T-helper 1 cell treated with Interleukin-12 subunit alpha and Interleukin-12 subunit beta and Interleukin-4 antibody, amounts not matched to agents 30 μg/mL and 1 μg/mL, for 36 hours (primary cell): Measurements from ENCODE around the gene FAM228B.
"Not testable (repeated sequence)": the region's sequence is repeated elsewhere in the genome, so short reads cannot be mapped to it uniquely, and the experiment has no call there.

Source experiments
- H3K27ac Mint-ChIP-seq: one replicate; pipeline ENCODE4 v1.8.0; 2021; ENCODE audit warnings: mild to moderate bottlenecking, mixed read lengths
- H3K27me3 Mint-ChIP-seq: one replicate; pipeline ENCODE4 v1.8.0; 2021; ENCODE audit warnings: low read depth, mixed read lengths
- H3K36me3 Mint-ChIP-seq: one replicate; pipeline ENCODE4 v1.8.0; 2021; ENCODE audit warnings: low read depth, mixed read lengths
- H3K4me1 Mint-ChIP-seq: one replicate; pipeline ENCODE4 v1.8.0; 2021; ENCODE audit warnings: low read depth, mixed read lengths
- H3K4me3 Mint-ChIP-seq: one replicate; pipeline ENCODE4 v1.8.0; 2021; ENCODE audit warnings: mild to moderate bottlenecking, moderate library complexity, mixed read lengths
- H3K9me3 Mint-ChIP-seq: one replicate; pipeline ENCODE4 v1.8.0; 2021; ENCODE audit warnings: mixed read lengths

FAM228B gene

GRCh38 chr2:24086241-24086640, 37.0 kb upstream of the FAM228B start:
- Mint-ChIP-seq H3K4me3 (no peak overlapping the region), H3K4me1 (peaks cover 17% of the 10 kb centered on the region), H3K36me3 (peaks cover 7% of the 10 kb centered on the region), H3K27ac (no peak overlapping the region), H3K9me3 (no peaks in the 10 kb centered on the region), H3K27me3 (no peaks in the 10 kb centered on the region)

DNA sequence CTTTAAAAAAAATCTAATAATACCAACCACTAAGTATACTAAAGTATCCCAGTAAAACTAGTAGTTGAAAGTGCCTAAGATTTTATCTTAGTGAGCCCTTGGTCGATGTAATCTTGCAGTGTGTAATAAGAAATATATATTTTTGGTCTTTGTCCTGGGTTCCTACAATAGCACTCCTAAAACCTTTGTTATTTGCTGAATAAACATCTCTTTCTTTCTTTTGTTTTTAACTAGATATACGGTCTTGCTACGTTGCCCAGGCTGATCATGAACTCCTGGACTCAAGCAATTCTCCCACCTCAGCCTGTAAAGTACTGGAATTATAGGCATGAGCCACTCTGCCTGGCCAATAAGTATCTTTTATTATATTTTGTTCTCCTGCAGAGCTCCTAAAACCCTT, 36.2 kb upstream of the FAM228B start:
- peaks cover 7% of the 10 kb centered on the region for H3K36me3 Mint-ChIP-seq
- no peak overlapping the region for H3K27ac Mint-ChIP-seq
- no peak overlapping the region for H3K4me3 Mint-ChIP-seq
- H3K27me3 Mint-ChIP-seq, result no peaks in the 10 kb centered on the region
- peaks cover 17% of the 10 kb centered on the region for H3K4me1 Mint-ChIP-seq
- no peaks in the 10 kb centered on the region for H3K9me3 Mint-ChIP-seq

GRCh38 chr2:24088821-24089359, 34.4 kb upstream of the FAM228B start:
- Mint-ChIP-seq H3K4me3 (no peak overlapping the region), H3K36me3 (peaks cover 5% of the 10 kb centered on the region)

DNA sequence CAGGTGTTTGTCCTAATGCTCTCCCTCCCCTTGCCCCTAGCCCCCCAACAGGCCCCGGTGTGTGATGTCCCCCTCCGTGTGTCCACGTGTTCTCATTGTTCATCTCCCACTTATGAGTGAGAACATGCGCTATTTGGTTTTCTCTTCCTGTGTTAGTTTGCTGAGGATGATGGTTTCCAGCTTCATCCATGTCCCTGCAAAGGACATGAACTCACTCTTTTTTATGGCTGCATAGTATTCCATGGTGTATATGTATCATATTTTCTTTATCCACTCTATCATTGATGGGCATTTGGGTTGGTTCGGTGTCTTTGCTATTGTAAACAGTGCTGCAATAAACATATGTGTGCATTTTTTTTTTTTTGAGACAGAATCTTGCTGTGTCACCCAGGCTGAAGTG, 30.0 kb upstream of the FAM228B start:
- not testable (repeated sequence) for H3K4me3 Mint-ChIP-seq, H3K27ac Mint-ChIP-seq, H3K9me3 Mint-ChIP-seq, H3K27me3 Mint-ChIP-seq, H3K4me1 Mint-ChIP-seq
- peaks cover 19% of the 10 kb centered on the region for H3K36me3 Mint-ChIP-seq

More at GRCh38 chr2:24088821-24089359, 34.4 kb upstream of the FAM228B start:
- no peaks in the 10 kb centered on the region for H3K27me3 Mint-ChIP-seq
- peaks cover 4% of the 10 kb centered on the region for H3K9me3 Mint-ChIP-seq
- no peak overlapping the region for H3K27ac Mint-ChIP-seq
- H3K4me1 Mint-ChIP-seq, result peaks cover 11% of the 10 kb centered on the region

DNA sequence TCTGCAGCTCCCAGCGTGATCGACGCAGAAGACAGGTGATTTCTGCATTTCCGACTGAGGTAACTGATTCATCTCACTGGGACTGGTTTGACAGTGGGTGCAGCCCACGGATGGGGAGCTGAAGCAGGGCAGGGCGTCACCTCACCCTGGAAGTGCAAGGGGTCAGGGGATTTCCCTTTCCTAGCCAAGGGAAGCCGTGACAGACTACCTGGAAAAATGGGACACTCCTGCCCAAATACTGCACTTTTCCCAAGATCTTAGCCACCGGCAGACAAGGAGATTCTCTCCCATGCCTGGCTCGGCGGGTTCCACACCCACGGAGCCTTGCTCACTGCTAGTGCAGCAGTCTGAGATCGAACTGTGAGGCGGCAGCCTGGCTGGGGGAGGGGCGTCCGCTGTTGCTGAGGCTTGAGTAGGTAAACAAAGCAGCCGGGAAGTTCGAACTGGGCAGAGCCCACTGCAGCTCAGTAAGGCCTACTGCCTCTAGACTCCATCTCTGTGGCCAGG, 28.0 kb upstream of the FAM228B start:
- Mint-ChIP-seq H3K36me3 (peaks cover 20% of the 10 kb centered on the region), H3K9me3 (peaks cover 13% of the 10 kb centered on the region)
- H3K27ac Mint-ChIP-seq, H3K4me3 Mint-ChIP-seq, H3K4me1 Mint-ChIP-seq, H3K27me3 Mint-ChIP-seq: not testable (repeated sequence)

DNA sequence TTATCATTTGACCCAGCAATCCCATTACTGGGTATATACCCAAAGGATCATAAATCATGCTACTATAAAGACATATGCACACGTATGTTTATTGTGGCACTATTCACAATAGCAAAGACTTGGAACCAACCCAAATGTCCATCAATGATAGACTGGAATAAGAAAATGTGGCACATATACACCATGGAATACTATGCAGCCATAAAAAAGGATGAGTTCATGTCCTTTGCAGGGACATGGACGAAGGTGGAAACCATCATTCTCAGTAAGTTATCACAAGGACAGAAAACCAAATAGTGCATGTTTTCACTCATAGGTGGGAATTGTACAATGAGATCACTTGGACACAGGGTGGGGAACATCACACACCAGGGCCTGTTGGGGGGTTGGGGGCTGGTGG, 22.5 kb upstream of the FAM228B start:
- not testable (repeated sequence) for H3K27ac Mint-ChIP-seq, H3K4me3 Mint-ChIP-seq, H3K4me1 Mint-ChIP-seq, H3K27me3 Mint-ChIP-seq
- peaks cover 15% of the 10 kb centered on the region for H3K9me3 Mint-ChIP-seq
- H3K36me3 Mint-ChIP-seq, result peaks cover 14% of the 10 kb centered on the region

- Mint-ChIP-seq H3K4me3 (no peak overlapping the region), H3K27ac (no peak overlapping the region), H3K27me3 (peaks cover 6% of the 10 kb centered on the region), H3K36me3 (peaks cover 12% of the 10 kb centered on the region), H3K9me3 (peaks cover 23% of the 10 kb centered on the region), H3K4me1 (no peaks in the 10 kb centered on the region)
Observed at GRCh38 chr2:24101992-24102391, 21.3 kb upstream of the FAM228B start.

DNA sequence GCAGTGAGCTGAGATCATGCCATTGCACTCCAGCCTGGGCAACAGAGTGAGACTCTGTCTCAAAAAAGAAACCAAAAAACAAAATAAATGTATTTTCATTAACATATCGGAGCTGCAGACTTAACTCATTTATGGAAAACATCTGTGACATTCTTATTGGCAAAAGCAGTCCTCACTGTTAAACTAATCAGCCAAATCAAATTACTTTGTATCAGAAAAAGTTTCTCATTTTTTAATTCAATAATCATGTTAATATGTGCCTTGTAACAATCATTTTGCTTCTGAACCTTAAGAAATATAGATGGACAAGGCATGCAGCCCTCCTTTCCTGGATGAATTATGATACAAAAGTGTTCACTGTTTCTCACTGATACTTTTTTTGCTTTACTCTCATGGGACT, 20.6 kb upstream of the FAM228B start:
- Mint-ChIP-seq H3K9me3 (peaks cover 27% of the 10 kb centered on the region), H3K36me3 (peaks cover 10% of the 10 kb centered on the region), H3K27me3 (peaks cover 8% of the 10 kb centered on the region), H3K4me1 (no peaks in the 10 kb centered on the region), H3K4me3 (no peak overlapping the region), H3K27ac (no peak overlapping the region)

GRCh38 chr2:24104110-24104650, 19.1 kb upstream of the FAM228B start:
- Mint-ChIP-seq H3K27ac (no peak overlapping the region), H3K4me3 (no peak overlapping the region), H3K36me3 (peaks cover 4% of the 10 kb centered on the region), H3K4me1 (no peaks in the 10 kb centered on the region), H3K9me3 (peaks cover 31% of the 10 kb centered on the region), H3K27me3 (peaks cover 10% of the 10 kb centered on the region)

DNA sequence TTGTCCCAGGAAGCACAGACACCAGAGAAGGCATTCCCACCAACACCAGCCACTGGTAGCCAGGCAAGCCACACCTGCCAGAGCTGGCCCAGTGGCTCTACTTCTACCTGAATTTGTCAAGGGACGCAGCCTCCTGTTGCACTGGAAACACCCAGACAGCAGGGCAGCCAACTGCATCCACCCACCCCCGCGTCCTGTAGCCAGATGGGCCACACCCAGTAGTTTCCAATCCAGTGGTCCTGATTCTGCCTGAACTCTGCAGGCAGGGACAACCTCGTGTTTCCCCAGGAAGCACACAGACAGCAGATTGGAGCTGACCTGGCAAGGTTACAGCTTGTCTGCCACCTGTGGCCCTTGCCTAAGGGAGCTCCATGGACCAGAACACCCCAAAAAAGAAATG, 18.4 kb upstream of the FAM228B start:
- H3K27me3 Mint-ChIP-seq, result peaks cover 10% of the 10 kb centered on the region
- H3K9me3 Mint-ChIP-seq, result peaks cover 32% of the 10 kb centered on the region
- no peak overlapping the region for H3K4me3 Mint-ChIP-seq

GRCh38 chr2:24105816-24106215, 17.5 kb upstream of the FAM228B start:
- Mint-ChIP-seq H3K4me3 (no peak overlapping the region), H3K27ac (no peak overlapping the region), H3K4me1 (no peaks in the 10 kb centered on the region), H3K9me3 (peaks cover 29% of the 10 kb centered on the region), H3K27me3 (peaks cover 10% of the 10 kb centered on the region), H3K36me3 (peaks cover 4% of the 10 kb centered on the region)

More for the DNA sequence above, 18.4 kb upstream of the FAM228B start:
- H3K27ac Mint-ChIP-seq, result no peak overlapping the region
- H3K4me1 Mint-ChIP-seq, result no peaks in the 10 kb centered on the region
- H3K36me3 Mint-ChIP-seq, result peaks cover 4% of the 10 kb centered on the region

DNA sequence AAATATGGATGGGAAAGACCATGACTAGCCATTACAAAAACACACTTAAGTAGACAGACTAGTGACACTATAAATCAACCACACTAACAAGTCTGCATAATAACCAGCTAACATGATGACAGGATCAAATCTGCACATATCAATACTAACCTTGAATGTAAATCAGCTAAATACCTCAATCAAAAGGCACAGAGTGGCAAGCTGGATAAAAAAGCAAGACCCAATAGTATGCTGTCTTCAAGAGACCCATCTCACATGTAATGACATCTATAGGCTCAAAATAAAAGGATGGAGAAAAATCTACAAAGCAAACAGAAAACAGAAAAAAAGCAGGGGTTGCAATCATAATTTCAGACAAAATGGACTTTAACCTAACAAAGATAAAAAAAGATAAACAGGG, 16.5 kb upstream of the FAM228B start:
- Mint-ChIP-seq H3K9me3 (peaks cover 29% of the 10 kb centered on the region), H3K36me3 (peaks cover 3% of the 10 kb centered on the region), H3K27me3 (peaks cover 10% of the 10 kb centered on the region), H3K27ac (no peak overlapping the region), H3K4me3 (no peak overlapping the region), H3K4me1 (no peaks in the 10 kb centered on the region)

DNA sequence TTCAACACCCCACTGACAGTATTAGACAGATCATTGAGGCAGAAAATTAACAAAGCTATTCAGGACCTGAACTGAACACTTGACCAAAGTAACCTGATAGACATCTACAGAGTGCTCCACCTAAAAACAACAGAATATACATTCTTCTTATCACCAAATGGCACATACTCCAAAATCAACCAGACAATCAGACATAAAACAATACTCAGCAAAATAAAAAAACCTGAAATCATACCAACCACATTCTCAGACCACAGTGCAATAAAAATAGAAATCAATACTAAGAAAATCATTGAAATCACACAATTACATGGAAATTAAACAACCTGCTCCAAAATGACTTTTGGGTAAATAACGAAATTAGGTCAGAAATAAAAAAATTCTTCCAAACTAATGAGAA, 15.9 kb upstream of the FAM228B start:
- no peak overlapping the region for H3K4me3 Mint-ChIP-seq
- no peaks in the 10 kb centered on the region for H3K4me1 Mint-ChIP-seq
- H3K27ac Mint-ChIP-seq, result no peak overlapping the region
- H3K9me3 Mint-ChIP-seq, result peaks cover 29% of the 10 kb centered on the region
- H3K27me3 Mint-ChIP-seq, result peaks cover 10% of the 10 kb centered on the region
- H3K36me3 Mint-ChIP-seq, result peaks cover 2% of the 10 kb centered on the region

DNA sequence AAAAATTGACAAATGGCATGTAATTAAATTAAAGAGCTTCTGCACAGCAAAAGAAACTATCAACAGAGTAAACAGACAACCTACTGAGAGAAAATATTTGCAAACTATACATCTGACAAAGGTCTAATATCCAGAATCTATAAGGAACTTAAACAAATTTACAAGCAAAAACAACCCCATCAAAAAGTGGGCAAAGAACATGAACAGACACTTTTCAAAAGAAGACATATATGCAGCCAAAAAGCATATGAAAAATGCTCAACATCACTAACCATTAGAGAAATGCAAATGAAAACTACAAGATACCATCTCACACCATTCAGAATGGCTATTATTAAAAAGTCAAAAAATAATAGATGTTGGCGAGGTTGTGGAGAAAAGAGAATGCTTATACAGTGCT, 13.8 kb upstream of the FAM228B start:
- Mint-ChIP-seq H3K9me3 (peaks cover 29% of the 10 kb centered on the region), H3K27me3 (peaks cover 10% of the 10 kb centered on the region)
- not testable (repeated sequence) for H3K4me3 Mint-ChIP-seq, H3K36me3 Mint-ChIP-seq, H3K4me1 Mint-ChIP-seq, H3K27ac Mint-ChIP-seq

DNA sequence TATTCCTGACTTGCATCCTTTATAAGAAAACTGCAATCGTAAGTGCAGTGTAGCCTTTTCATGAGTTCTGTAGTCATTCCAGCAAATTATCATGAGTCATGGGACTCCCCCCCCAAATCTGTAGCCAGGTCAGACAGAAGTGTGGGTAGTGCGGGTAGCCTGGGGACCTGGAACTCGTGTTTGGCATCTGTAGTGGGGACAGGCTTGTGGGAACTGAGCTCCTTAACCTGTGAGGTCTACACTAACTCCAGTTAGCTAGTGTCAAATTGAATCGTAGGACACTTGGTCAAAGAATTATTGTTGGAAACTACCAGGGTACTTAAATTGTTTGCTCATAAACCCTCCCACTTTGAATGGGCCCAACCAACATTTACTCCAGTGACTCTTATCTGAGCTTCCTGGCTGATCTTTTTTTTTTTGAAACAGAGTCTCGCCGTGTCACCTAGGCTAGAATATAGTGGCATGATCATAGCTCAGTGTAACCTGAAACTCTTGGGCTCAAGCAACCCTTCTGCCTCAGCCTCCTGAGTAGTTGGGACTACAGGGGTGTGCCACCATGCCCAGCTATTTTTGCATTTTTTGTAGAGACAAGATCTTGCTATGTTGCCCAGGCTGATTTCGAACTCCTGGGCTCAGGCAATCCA, 12.5 kb upstream of the FAM228B start:
- H3K4me3 Mint-ChIP-seq, result no peak overlapping the region
- peaks cover 26% of the 10 kb centered on the region for H3K9me3 Mint-ChIP-seq
- H3K27ac Mint-ChIP-seq, result no peak overlapping the region
- H3K36me3 Mint-ChIP-seq, result peaks cover 2% of the 10 kb centered on the region
- no peaks in the 10 kb centered on the region for H3K4me1 Mint-ChIP-seq
- H3K27me3 Mint-ChIP-seq, result peaks cover 7% of the 10 kb centered on the region
